ENCODE data around the gene GORASP1.

GRCh38 chr3:39062180-39062579 is 45.2 kb downstream of the GORASP1 start:
- TF ChIP-seq POLR2A (IDR thresholded peaks at IDR 0.05) = no peak
- TF ChIP-seq, protein P1, sequence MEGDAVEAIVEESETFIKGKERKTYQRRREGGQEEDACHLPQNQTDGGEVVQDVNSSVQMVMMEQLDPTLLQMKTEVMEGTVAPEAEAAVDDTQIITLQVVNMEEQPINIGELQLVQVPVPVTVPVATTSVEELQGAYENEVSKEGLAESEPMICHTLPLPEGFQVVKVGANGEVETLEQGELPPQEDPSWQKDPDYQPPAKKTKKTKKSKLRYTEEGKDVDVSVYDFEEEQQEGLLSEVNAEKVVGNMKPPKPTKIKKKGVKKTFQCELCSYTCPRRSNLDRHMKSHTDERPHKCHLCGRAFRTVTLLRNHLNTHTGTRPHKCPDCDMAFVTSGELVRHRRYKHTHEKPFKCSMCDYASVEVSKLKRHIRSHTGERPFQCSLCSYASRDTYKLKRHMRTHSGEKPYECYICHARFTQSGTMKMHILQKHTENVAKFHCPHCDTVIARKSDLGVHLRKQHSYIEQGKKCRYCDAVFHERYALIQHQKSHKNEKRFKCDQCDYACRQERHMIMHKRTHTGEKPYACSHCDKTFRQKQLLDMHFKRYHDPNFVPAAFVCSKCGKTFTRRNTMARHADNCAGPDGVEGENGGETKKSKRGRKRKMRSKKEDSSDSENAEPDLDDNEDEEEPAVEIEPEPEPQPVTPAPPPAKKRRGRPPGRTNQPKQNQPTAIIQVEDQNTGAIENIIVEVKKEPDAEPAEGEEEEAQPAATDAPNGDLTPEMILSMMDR (IDR thresholded peaks at IDR 0.05) = no peak
